HG03432 (cell line): ENCODE measurements around the gene FIG4.
A peak's percentile ranks its signal among the peaks of the same experiment; 100 is the strongest.
"Not testable (repeated sequence)": the region's sequence is repeated elsewhere in the genome, so short reads cannot be mapped to it uniquely, and the experiment has no call there.

Experiments used
- ATAC-seq: cut with Tn5 transposase; IDR thresholded peaks from one replicate; pipeline ENCODE4 v1.9.1; 2021; ENCODE audit warnings: mild to moderate bottlenecking, moderate library complexity; ENCODE audit not compliant: unreplicated experiment

The FIG4 gene

GRCh38 chr6:109793792-109794191 lies 102.7 kb downstream of the FIG4 start:
- no peak for ATAC-seq

DNA sequence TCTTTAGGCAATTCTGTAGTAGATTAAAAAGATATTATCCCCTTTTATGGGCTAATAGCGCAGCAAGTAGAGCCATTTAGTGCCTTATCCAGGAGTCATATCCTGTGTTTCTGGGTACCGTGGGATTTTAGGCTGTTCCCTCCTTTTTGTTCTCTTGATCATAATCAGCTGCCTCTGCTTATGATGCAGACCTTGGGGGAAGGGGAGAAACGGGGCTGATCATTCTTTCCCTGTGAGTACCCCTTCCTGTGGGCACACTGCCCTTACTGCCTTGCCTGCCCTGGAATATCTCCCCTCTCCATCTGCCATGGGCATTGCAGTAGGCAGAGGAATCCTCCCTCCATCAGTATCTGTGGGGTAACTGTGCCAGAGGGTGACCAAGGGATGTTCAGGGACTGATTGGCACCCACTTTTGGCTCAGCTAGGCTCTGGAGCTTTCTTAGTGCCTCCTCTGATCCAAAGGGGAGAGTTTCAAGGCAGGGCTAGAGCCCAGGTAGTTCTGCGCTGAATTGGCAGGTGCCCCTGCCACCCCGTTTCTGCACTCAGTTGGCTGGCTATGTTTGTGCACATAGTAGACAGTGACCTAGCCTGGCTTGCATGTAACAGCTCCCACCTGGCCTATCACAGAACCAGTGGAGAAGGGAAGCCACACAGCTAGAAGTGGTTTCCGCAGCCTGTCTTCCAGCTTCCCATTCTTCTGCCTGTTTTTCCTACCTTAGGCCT lies 103.3 kb downstream of the FIG4 start:
- peak; percentile 40 for ATAC-seq

GRCh38 chr6:109795994-109796555 lies 105.0 kb downstream of the FIG4 start:
- ATAC-seq: no peak

- ATAC-seq: no peak
Measured at GRCh38 chr6:109799129-109799528, 108.0 kb downstream of the FIG4 start.

- ATAC-seq: no peak
Measured at GRCh38 chr6:109799664-109800063, 108.6 kb downstream of the FIG4 start.

DNA sequence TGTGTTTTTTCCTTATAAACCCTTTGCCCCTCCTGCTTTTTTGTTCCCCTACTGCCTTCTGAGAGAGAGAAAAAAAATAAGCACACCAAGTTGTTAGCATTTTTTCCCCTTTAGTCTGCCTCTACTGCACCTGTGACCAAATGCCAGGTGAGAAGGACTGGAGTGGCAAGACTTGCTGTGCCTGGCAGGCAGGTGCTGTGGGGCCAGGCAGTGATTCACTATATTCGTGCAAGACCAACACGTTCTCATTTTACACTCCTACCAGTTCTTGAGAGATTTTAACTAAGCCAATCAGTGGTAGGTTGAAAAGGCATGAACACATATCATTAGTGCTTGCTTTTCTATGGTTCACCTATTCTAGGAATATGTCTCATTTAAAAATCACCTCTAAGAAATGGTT lies 109.7 kb downstream of the FIG4 start:
- ATAC-seq: no peak

GRCh38 chr6:109801794-109802193 lies 110.7 kb downstream of the FIG4 start:
- ATAC-seq: no peak

- ATAC-seq: no peak
Measured at GRCh38 chr6:109804020-109804419, 112.9 kb downstream of the FIG4 start.

DNA sequence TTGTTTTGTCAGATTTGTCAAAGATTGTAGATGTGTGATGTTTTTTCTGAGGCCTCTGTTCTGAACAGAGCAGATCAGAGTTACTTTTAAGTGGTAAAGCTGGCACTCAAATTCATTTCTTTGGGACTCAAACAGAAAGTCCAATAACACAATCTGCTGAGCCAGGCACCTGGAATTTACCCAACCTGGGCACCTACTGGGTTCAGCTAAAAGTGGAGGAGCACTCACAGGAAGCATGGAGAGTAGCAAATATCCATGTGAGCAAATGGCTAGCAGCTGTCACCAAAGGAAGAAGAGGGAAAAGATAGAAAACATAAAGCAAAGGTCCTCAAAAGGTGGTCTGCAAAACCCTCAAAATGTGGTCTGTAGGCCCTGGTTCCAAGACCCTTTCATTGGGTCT lies 116.8 kb downstream of the FIG4 start:
- ATAC-seq: no peak

GRCh38 chr6:109808837-109809236 lies 117.7 kb downstream of the FIG4 start:
- ATAC-seq: no peak

- ATAC-seq: no peak
Measured at GRCh38 chr6:109815054-109815453, 124.0 kb downstream of the FIG4 start.

GRCh38 chr6:109816452-109817374 lies 125.6 kb downstream of the FIG4 start:
- no peak for ATAC-seq

- ATAC-seq: peak; percentile 67
Measured at GRCh38 chr6:109820706-109821350, 129.7 kb downstream of the FIG4 start.

- no peak for ATAC-seq
Measured at GRCh38 chr6:109821428-109821827, 130.3 kb downstream of the FIG4 start.

DNA sequence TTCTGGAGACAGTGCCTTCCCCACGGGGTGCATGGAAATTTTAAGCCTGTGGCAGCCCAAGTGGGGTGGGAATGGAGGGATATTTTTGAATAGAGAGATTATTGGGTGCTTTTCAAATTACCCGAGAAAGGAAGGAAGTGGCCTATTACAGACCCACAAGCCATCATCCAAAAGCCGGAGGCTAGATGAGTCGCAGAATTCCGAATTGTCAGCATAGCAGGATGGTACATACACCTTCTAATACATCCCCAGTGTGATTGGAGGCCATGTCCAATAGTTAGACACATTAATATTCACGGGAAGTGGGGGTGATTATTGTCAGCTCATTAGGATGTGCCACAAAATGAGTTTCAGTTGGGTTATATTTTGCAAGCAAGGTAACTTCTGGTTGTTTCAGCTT lies 133.0 kb downstream of the FIG4 start:
- ATAC-seq: no peak

DNA sequence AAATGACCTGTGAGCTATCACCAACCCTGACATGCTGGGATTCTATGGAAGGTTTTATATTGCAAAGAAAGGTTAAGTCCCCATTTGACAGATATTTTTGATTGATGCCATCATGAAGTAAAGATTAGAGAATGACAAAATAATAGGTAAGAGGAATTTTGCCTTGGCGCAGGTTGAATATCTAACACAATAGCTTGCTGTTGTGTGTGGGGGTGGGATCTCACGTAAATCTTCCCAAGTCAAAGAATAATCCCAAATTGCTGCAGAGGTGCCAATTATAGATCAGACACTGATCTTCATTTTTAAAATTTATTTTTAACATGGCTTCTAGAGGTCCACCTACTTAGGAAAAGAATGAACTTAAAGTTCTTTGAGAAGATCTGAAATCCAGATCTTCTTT lies 135.5 kb downstream of the FIG4 start:
- ATAC-seq: no peak

GRCh38 chr6:109831352-109831751 lies 140.3 kb downstream of the FIG4 start:
- ATAC-seq: not testable (repeated sequence)

DNA sequence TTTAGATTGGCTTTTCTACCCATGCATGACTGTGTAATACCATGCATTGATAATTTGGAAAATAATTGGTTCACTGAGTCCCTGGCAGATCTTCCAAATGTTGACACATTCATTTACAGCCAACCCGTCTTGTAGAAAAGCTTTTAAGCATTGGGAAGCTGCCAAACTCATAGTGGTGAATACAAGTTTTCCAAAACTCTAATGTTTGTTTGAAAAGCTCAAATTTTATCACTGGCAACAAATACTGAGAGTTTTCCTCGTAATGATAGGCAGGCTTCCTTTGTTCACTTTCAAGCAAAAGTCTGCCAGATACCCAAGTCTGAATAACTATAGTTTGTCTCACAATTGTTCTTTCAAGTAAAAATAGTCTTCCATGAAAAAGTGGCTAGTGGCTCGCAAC lies 143.0 kb downstream of the FIG4 start:
- ATAC-seq: no peak

DNA sequence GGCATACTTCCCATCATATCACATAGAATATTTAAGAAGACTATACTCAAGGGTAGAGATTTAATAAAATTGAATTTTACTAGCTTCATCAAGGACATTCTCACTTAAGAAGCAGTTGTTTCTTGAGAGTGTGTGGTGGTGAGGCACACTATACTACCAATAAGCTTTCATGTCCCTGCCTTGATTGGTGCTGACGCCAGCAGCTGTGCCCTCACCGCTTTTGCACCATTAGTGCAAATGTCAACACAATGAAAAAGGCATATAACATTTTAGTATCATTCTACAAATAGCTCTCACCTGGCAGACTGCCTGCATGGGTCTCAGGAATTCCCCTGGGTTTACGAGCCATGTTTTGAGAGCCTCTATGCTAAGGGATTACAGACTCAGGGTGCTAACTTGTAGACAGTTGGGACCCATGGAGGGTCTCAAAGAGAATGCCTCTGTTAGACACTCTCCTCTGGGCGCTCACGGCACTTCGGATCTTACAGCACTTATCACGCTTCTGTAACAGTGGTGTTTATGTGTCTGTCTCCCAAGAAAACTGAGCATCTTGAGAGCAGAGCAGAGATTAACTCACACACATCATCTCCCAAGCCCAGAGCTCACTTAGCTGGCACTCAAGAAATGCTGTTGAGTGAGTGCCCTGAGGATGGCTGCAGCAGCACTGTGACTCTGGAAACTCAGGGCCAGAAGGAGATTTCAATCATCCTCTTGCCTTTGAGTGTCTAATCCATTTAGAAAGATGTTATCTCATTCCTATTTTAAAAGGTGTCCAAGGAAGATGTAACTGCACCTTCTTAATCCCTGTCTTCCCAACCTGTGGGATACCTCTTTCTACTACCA lies 143.7 kb downstream of the FIG4 start:
- ATAC-seq: no peak

DNA sequence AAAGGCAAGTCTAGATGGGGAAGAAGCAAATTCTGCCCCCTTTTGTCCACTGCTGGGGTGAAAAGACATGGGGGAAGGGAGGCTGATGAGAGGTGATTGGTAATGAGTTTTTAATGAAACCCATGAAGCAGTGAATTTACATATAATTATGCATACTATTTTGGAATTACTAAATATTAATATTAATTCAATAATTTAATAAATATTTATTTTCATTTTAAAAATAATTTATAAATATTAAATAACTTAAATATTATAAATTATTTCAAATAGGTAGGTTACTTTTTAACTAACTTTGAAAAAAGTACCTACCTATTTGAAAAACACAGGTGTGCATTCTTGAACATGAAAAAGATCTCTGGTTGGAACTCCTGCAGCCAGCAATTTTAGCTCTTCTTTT lies 148.9 kb downstream of the FIG4 start:
- no peak for ATAC-seq
